SK-N-SH treated with all-trans-retinoic acid at 6 μM for 48 hours (cell line): ENCODE results near the gene CALML3.

Experiments used
- ARNTL ChIP-seq: fragments of 450-650 bp; formaldehyde crosslinking; IDR thresholded peaks from 2 replicates; pipeline ENCODE4 v1.5.0; 2020; ENCODE audit warnings: low read depth, mild to moderate bottlenecking, moderate library complexity, borderline replicate concordance
- BACH2 ChIP-seq: fragments of 250-450 bp; sonication (Bioruptor Pico); IDR thresholded peaks from 2 replicates; pipeline ENCODE4 v1.9.0; 2021; ENCODE audit warnings: mild to moderate bottlenecking, borderline replicate concordance
- ISL1 ChIP-seq: fragments of 250-450 bp; sonication (Bioruptor Pico); IDR thresholded peaks from 2 replicates; pipeline ENCODE4 v2.1.2; 2022; ENCODE audit warnings: mild to moderate bottlenecking, moderate library complexity
- OSR1 ChIP-seq: fragments of 250-450 bp; sonication (Bioruptor Pico); IDR thresholded peaks from 2 replicates; pipeline ENCODE4 v1.8.0; 2022; ENCODE audit warnings: moderate library complexity, mild to moderate bottlenecking, inconsistent platforms
- PATZ1 ChIP-seq: fragments of 250-450 bp; sonication (Bioruptor Pico); IDR thresholded peaks from 2 replicates; pipeline ENCODE4 v1.8.0; 2020; ENCODE audit warnings: mild to moderate bottlenecking, moderate library complexity, borderline replicate concordance
- SNAI2 ChIP-seq: fragments of 250-450 bp; sonication (Bioruptor Pico); IDR thresholded peaks from 2 replicates; pipeline ENCODE4 v1.5.0; 2020; ENCODE audit warnings: mild to moderate bottlenecking, moderate library complexity

GRCh38 chr10:5576154-5576748 is 51.5 kb downstream of the CALML3 start:
- TF ChIP-seq PATZ1 (CRISPR knock-in tag) (no peak), ARNTL (CRISPR knock-in tag) (no peak), OSR1 (CRISPR knock-in tag) (no peak), SNAI2 (no peak), ISL1 (CRISPR knock-in tag) (no peak), BACH2 (no peak)
